ENCODE measurements around the gene RALY. TPM values are rescaled to one million over a fixed set of nuclear protein-coding genes. Genes with fewer than 3 reads are reported as not detected.

RALY gene
- total and polyA plus RNA-seq, 10 of the 15 experiments (the other 5 are each of a cell fraction or from before 2014, with no cell fraction given), result 1.2 to 246 (median 137) TPM

DNA sequence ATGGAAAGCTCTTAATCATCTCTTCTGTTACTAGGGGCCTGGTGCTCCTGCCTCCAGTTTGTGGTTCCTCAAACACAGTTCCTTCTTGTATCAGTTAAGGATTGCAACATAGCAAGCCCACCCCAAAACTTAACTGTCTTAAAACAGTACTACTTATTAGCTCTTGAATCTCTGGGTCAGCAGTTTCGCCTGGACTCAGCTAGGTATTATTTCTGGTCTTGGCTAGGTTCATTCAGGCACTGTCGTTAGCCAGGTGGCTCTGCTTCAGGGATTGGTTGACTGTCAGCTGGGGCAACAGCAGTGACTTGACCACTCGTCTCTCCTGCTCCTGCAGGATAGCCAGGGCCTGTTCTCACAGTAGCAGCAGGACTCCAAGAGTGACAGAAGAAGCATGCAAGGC lies 30.0 kb upstream of the RALY start:
- no peaks in the 10 kb centered on the region; a peak in 1 of 4 replicates for H3K27me3 ChIP-seq (replicated peaks in 1 of 2; ENCODE audit: control insufficient read depth in 2 of 2, insufficient read depth in 2 of 2, low read length in 1 of 2)
- ATAC-seq, result no peak
- in situ Hi-C loops (cut with MboI), result no loop called here
- H3K79me2 ChIP-seq (ENCODE audit: control insufficient read depth, insufficient read depth, low read length), result no peaks in the 10 kb centered on the region
- H3K9ac ChIP-seq (ENCODE audit: control insufficient read depth, insufficient read depth, low read length), result no peak overlapping the region
- H3K9me3 ChIP-seq (replicated peaks; ENCODE audit: control insufficient read depth, insufficient read depth, low read length), result no peaks in the 10 kb centered on the region; the same call in 2 of the 3 replicates
- H2AFZ ChIP-seq (ENCODE audit: control insufficient read depth, low read depth, low read length), result no peak overlapping the region
- ChIA-PET CTCF (no interaction called here), SMC1A (ENCODE audit: uncharacterized antibody, unreplicated experiment) (interaction anchor here (1.2 kb wide), 1 partner anchor 11 kb away, joined by 3 read pairs; no protein-coding TSS in a partner anchor), POLR2A (no interaction called here), RAD21 (ENCODE audit: unreplicated experiment) (no interaction called here)
- no peak for DNase-seq (ENCODE audit: low read depth, low spot score)
- no peak overlapping the region for H3K4me3 ChIP-seq
- no peaks in the 10 kb centered on the region for H3K4me1 ChIP-seq (ENCODE audit: control insufficient read depth, insufficient read depth, low read length)
- FAIRE-seq, result no peak
- no peaks in the 10 kb centered on the region for H4K20me1 ChIP-seq (ENCODE audit: control insufficient read depth, insufficient read depth)
- BruUV-seq (replicated peaks), result no TSS peak
- H3K4me2 ChIP-seq (ENCODE audit: control insufficient read depth, insufficient read depth), result no peak overlapping the region
- TF ChIP-seq RBBP5 (conservative IDR thresholded peaks at IDR 0.05) (no peak), CBX3 (IDR thresholded peaks at IDR 0.05; ENCODE audit: borderline replicate concordance, low read depth) (no peak), JUND (IDR thresholded peaks at IDR 0.05; ENCODE audit: low read depth, low read length) (no peak), ZSCAN29 (IDR thresholded peaks at IDR 0.05) (no peak), KLF5 (IDR thresholded peaks at IDR 0.05; ENCODE audit: partially characterized antibody) (no peak), BHLHE40 (IDR thresholded peaks at IDR 0.05; ENCODE audit: borderline replicate concordance in 1 of 2, low read depth in 2 of 2, low read length in 1 of 2) (no peak), TBL1XR1 (IDR thresholded peaks at IDR 0.05; ENCODE audit: low read depth, low read length) (no peak), BACH1 (IDR thresholded peaks at IDR 0.05; ENCODE audit: borderline replicate concordance) (no peak), E2F4 (IDR thresholded peaks at IDR 0.05; ENCODE audit: low read depth, low read length) (no peak), SMAD1 (IDR thresholded peaks at IDR 0.05; ENCODE audit: low read depth, partially characterized antibody) (no peak), HDAC2 (IDR thresholded peaks at IDR 0.05) (no peak), CBFB (IDR thresholded peaks at IDR 0.05; ENCODE audit: low read depth) (no peak), SIX5 (IDR thresholded peaks at IDR 0.05; ENCODE audit: low read depth, low read length, severe bottlenecking) (no peak), CEBPB (IDR thresholded peaks at IDR 0.05; ENCODE audit: borderline replicate concordance in 1 of 2, low read depth in 2 of 2, low read length in 2 of 2) (no peak), FOXM1 (IDR thresholded peaks at IDR 0.05; ENCODE audit: low read depth, low read length) (no peak), PKNOX1 (IDR thresholded peaks at IDR 0.05) (no peak)
- TF ChIP-seq, protein P1, sequence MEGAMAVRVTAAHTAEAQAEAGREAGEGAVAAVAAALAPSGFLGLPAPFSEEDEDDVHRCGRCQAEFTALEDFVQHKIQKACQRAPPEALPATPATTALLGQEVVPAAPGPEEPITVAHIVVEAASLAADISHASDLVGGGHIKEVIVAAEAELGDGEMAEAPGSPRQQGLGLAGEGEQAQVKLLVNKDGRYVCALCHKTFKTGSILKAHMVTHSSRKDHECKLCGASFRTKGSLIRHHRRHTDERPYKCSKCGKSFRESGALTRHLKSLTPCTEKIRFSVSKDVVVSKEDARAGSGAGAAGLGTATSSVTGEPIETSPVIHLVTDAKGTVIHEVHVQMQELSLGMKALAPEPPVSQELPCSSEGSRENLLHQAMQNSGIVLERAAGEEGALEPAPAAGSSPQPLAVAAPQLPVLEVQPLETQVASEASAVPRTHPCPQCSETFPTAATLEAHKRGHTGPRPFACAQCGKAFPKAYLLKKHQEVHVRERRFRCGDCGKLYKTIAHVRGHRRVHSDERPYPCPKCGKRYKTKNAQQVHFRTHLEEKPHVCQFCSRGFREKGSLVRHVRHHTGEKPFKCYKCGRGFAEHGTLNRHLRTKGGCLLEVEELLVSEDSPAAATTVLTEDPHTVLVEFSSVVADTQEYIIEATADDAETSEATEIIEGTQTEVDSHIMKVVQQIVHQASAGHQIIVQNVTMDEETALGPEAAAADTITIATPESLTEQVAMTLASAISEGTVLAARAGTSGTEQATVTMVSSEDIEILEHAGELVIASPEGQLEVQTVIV (IDR thresholded peaks at IDR 0.05; ENCODE audit: borderline replicate concordance, partially characterized antibody), result no peak
- TF ChIP-seq, protein P2, sequence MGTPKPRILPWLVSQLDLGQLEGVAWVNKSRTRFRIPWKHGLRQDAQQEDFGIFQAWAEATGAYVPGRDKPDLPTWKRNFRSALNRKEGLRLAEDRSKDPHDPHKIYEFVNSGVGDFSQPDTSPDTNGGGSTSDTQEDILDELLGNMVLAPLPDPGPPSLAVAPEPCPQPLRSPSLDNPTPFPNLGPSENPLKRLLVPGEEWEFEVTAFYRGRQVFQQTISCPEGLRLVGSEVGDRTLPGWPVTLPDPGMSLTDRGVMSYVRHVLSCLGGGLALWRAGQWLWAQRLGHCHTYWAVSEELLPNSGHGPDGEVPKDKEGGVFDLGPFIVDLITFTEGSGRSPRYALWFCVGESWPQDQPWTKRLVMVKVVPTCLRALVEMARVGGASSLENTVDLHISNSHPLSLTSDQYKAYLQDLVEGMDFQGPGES (IDR thresholded peaks at IDR 0.05), result no peak
- H3K27ac ChIP-seq (ENCODE audit: control insufficient read depth, insufficient read depth), result no peak overlapping the region
- H3K36me3 ChIP-seq (ENCODE audit: control insufficient read depth in 2 of 2, insufficient read depth in 2 of 2, low read length in 1 of 2), result no peaks in the 10 kb centered on the region
- 18% methylated on average over 3 of the region's 3 CpGs for WGBS (ENCODE audit: insufficient coverage, insufficient replicate concordance, low lambda C conversion rate, missing lambda C conversion rate)
- intact Hi-C loops (cut with micrococcal nuclease; ENCODE audit: unreplicated experiment), result no loop called here

Data from GM12878 (cell line).